HL-60 (cell line): ENCODE measurements around the gene ANO2.

Source experiments
- DNase-seq, 2 experiments: peaks; one replicate each; pipeline ENCODE4 v3.0.0-alpha.2; 2010 to 2020; ENCODE audit warnings: low read depth in 1 of 2, low spot score in 1 of 2
- H3K27ac ChIP-seq: fragments of 250-450 bp; sonication (Bioruptor Pico); replicated peaks from 2 replicates; pipeline ENCODE4 v1.5.1; 2020; ENCODE audit warnings: mild to moderate bottlenecking, moderate library complexity
- H3K27me3 ChIP-seq: fragments of 250-450 bp; sonication (Bioruptor Pico); 2 replicates; pipeline ENCODE4 v1.5.1; 2021; ENCODE audit warnings: mild to moderate bottlenecking, moderate library complexity; ENCODE audit not compliant: insufficient read depth, poor library complexity, severe bottlenecking
- H3K4me3 ChIP-seq: replicated peaks from 2 replicates; pipeline ENCODE4 v1.5.1; 2011; ENCODE audit warnings: mild to moderate bottlenecking, control low read depth, low read length; ENCODE audit not compliant: insufficient read depth
- GABPA ChIP-seq: IDR thresholded peaks from 2 replicates; pipeline ENCODE4 v1.6.1; 2012; ENCODE audit warnings: low read depth
- POLR2AphosphoS5 ChIP-seq: IDR thresholded peaks from 2 replicates; pipeline ENCODE4 v1.6.1; 2012; ENCODE audit warnings: low read depth
- REST ChIP-seq: IDR thresholded peaks from 2 replicates; pipeline ENCODE4 v1.6.1; 2012; ENCODE audit warnings: low read depth; ENCODE audit not compliant: insufficient replicate concordance
- SPI1 ChIP-seq: IDR thresholded peaks from 2 replicates; pipeline ENCODE4 v1.6.1; 2012; ENCODE audit warnings: low read depth, mild to moderate bottlenecking, borderline replicate concordance
- TF ChIP-seq, protein P1 (sequence below): IDR thresholded peaks from one replicate; pipeline ENCODE4 v1.5.1; 2011; ENCODE audit warnings: low read length, control low read depth, inconsistent platforms; ENCODE audit not compliant: insufficient read depth

ANO2 gene

DNA sequence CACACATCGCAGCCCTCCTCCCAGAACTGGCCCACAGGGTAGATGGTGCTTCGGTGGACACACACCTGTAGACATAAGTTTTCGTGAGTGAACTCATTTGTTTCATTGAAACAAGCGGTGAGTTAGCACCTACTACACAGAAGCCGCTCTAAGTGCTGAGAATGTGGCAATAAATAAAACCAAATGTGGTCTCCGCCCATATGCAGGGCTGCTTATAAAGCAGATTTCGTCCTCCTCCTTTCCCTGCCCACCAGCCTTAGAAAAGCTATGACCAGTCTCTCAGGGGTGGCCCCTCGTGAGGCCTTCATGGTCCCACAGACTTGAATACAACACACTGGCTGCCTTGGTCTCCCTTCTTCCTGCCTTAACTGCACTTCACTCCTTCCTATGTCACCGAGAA lies 31.1 kb upstream of the ANO2 start:
- DNase-seq: no peak
- Histone ChIP-seq H3K27ac (no peak overlapping the region), H3K4me3 (no peak overlapping the region), H3K27me3 (peaks cover 2% of the 10 kb centered on the region)
- TF ChIP-seq, protein P1, sequence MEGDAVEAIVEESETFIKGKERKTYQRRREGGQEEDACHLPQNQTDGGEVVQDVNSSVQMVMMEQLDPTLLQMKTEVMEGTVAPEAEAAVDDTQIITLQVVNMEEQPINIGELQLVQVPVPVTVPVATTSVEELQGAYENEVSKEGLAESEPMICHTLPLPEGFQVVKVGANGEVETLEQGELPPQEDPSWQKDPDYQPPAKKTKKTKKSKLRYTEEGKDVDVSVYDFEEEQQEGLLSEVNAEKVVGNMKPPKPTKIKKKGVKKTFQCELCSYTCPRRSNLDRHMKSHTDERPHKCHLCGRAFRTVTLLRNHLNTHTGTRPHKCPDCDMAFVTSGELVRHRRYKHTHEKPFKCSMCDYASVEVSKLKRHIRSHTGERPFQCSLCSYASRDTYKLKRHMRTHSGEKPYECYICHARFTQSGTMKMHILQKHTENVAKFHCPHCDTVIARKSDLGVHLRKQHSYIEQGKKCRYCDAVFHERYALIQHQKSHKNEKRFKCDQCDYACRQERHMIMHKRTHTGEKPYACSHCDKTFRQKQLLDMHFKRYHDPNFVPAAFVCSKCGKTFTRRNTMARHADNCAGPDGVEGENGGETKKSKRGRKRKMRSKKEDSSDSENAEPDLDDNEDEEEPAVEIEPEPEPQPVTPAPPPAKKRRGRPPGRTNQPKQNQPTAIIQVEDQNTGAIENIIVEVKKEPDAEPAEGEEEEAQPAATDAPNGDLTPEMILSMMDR: no peak
- TF ChIP-seq GABPA (no peak), REST (no peak), SPI1 (no peak), POLR2AphosphoS5 (no peak)

DNA sequence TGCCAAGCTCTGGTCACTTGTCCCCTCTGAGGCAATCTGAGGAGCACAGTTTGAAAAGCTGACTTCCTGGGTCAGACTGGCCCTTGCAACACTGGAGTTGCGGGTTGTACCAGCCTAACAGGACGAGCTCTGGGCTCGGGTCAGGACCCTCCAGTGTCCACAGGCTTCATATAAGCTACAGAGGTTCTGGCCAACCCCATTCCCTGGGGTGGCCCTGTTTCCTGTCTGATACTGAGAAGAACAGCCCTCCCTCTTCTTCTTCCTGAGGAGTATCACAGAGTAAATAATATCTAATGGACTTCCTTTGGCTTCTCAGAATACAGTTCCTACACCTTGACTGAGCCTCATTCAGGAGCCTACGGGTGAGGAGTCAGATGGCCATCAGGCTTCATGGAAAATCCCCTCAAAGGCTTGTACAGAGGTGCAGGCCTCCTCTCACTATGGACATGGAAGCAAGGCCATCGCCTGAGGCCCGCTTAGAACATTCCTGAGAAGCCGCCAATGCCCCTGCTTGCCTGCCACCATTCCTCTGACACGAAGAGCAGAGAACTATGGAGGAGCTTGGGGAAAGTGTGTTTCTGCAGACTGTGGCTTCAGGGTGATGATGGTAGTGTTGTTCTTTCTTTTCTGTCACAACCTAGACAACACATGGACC lies 28.5 kb upstream of the ANO2 start:
- Histone ChIP-seq H3K27ac (no peak overlapping the region), H3K27me3 (peaks cover 2% of the 10 kb centered on the region), H3K4me3 (no peak overlapping the region)
- DNase-seq: no peak
- no peak for TF ChIP-seq POLR2AphosphoS5
- TF ChIP-seq GABPA: no peak
- no peak for TF ChIP-seq SPI1
- TF ChIP-seq, protein P1: no peak

DNA sequence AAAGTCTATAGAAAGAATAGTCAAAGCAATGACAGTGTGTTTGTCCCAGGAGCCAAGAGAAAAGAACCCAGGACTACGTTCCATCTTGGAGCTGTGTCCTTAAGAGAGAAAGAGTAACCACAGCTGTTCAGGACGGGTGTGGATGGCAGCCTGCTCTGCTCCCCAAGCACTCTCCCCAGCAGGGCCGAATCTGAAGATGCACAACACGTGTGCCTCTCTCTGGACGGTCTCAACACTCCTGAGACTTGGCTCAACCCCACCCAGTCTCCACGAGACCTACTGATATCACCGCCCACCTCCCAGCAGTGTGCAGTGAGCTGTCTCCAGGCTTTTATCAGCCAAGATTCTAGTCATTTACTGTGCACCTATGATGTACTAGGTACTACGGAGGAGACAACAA lies 27.3 kb upstream of the ANO2 start:
- DNase-seq: no peak
- Histone ChIP-seq H3K27me3 (peaks cover under 1% of the 10 kb centered on the region), H3K4me3 (no peak overlapping the region), H3K27ac (no peak overlapping the region)
- TF ChIP-seq, protein P1: no peak
- no peak for TF ChIP-seq SPI1
- TF ChIP-seq GABPA: no peak
- no peak for TF ChIP-seq REST
- no peak for TF ChIP-seq POLR2AphosphoS5
